ENCODE measurements around the gene ABCC1.

- TF ChIP-seq POLR2A (IDR thresholded peaks at IDR 0.05) (no peak), CTCF (IDR thresholded peaks at IDR 0.05) (no peak)
These were observed 112.9 kb downstream of the ABCC1 start for GRCh38 chr16:16062023-16062937.

All from adrenal gland (tissue), 5 donors.